PC-9 (cell line): ENCODE results near the gene PRKD1.

ENCODE experiments used
- CTCF ChIP-seq: fragments of 200-600 bp; sonication (generic); conservative IDR thresholded peaks from 2 replicates; pipeline ENCODE4 v1.6.1; 2017; ENCODE audit warnings: mixed run types, antibody characterized with exemption, mild to moderate bottlenecking, moderate library complexity
- EZH2 ChIP-seq: fragments of 200-600 bp; sonication (generic); IDR thresholded peaks from 2 replicates; pipeline ENCODE4 v1.8.0; 2017; ENCODE audit warnings: antibody characterized with exemption, low read depth

- TF ChIP-seq CTCF (no peak), EZH2 (no peak)
Measured at GRCh38 chr14:29829851-29830250, 97.8 kb downstream of the PRKD1 start.
